HG03135 (cell line): ENCODE results near the gene SPATA32.
A peak's percentile ranks its signal among the peaks of the same experiment; 100 is the strongest.

Experiments
- ATAC-seq: cut with Tn5 transposase; IDR thresholded peaks from one replicate; pipeline ENCODE4 v1.9.1; 2021; ENCODE audit warnings: mild to moderate bottlenecking, moderate library complexity; ENCODE audit not compliant: unreplicated experiment

Gene SPATA32

DNA sequence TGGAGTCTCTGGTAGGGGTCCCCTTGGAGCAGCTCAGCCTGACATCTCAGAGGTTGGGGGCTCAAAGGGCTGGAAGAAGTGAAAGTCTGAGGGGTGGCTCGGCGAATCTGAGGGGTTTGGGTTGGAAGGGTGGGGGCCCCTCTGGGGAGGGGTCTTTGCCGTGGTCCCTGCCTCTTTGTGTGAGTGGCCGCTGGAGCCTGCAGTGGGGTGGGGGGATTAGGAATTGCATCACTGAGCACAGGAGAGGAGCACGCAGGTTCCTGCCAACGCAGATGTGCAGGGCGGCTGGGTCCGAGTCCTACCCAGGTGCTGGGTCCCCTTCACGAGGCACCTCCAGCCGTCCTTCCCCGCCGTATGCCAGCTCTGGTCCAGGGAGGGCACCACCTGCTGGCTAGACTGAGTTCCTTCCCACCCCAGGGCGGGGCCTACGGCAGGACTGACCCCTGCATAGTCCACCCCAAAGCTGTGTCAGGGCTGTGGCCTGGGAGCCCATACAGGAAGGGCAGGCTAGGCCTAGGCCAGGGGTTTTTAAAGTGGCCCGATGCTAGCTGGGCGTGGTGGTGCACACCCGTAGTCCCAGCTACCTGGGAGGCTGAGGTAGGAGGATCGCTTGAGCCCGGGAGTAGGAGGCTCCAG lies 30.3 kb downstream of the SPATA32 start:
- ATAC-seq, result no peak

- ATAC-seq, result no peak
These were observed 31.0 kb downstream of the SPATA32 start for GRCh38 chr17:45230787-45231480.

DNA sequence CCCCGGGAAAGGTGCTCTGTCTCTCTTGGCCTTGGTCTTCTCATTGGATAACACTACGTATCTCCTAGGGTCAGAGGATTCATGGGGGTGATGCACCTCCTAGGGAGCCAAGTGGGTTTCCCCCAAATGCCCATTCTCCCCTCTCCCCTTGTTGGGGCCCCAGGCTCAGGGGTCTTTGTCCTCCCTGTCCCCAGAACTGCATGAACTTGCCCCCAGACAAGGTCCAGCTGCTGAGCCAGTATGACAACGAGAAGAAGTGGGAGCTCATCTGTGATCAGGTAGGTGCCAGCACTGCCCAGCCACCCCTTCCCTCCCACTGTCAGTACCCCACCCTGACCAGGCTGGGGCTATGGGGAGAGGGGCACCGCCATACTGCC lies 31.5 kb downstream of the SPATA32 start:
- ATAC-seq, result no peak

DNA sequence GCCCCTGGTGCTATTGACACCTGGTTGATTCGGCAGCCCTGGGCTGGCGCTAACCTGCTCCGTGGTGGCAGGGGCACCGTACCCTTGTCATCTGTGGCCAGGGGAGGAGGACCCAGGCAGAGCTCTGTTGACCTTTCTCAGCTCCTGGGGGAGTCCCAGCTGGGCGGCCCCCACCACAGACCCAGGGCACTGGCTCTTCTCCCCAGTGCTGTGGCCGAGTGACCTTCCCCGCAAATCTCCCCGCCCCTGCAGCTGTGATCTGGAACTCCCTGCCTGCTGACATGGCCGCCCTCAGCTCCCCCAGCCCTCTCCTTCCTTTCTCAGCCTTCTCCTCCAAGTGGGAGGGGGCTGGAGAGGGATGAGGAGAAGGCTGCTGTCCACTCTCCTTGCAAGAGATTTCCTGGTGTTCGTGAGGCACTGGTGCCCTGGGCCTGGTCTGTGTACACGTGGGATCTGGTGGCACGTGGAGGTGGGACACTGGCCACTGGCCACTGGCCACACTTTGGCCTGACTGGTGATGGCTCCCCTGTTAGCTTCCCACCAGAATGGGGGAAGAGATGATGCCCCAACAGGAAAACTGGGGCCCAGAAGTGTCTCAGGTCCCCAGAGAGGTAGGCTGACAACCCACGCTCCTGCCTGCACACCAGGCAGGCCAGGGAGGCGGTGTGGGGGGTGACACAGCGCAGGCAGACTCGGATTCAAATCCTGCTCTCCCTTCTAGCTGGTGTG lies 32.0 kb downstream of the SPATA32 start:
- no peak for ATAC-seq

- peak; percentile 40 for ATAC-seq
These were observed 32.9 kb downstream of the SPATA32 start for GRCh38 chr17:45228763-45229539.

- no peak for ATAC-seq
These were observed 33.8 kb downstream of the SPATA32 start for GRCh38 chr17:45227926-45228762.

GRCh38 chr17:45227101-45227925 lies 34.6 kb downstream of the SPATA32 start:
- peak; percentile 20 for ATAC-seq

GRCh38 chr17:45226576-45226975 lies 35.3 kb downstream of the SPATA32 start:
- no peak for ATAC-seq

GRCh38 chr17:45225964-45226530 lies 35.8 kb downstream of the SPATA32 start:
- peak; percentile 35 for ATAC-seq

DNA sequence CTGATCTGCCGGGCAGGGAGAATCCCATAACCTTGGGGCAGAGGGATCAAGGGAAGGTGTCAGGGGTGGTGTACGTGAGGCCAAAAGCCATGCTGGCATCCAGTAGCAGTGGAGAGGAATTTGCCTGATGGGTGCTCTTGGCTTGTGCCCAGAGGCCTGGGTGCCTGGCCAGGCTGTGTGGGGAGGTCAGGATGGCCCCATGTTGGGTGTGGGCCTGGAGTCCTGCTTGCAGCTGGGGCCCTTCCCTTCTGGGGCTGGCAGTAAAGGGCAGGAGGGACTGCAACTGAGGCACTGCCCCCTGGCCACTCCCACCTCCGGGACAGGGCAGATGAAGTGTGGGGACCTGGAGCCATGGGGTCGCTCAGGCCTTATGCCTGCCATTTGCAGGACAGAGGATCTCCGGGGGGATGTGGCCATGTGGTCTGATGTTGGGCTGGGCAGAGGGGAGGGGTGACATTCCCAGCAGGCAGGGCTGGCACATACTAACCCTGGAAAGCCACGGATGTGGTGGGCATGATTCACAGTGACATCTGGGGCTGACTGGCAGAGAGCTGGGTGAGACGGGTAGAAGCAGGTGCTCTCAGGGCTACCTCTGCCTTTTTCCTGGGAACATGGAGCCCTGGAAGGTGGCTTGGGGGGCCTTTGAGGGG lies 36.7 kb downstream of the SPATA32 start:
- no peak for ATAC-seq

- no peak for ATAC-seq
These were observed 37.2 kb downstream of the SPATA32 start for GRCh38 chr17:45224671-45225050.

- no peak for ATAC-seq
These were observed 38.1 kb downstream of the SPATA32 start for GRCh38 chr17:45223539-45224528.

DNA sequence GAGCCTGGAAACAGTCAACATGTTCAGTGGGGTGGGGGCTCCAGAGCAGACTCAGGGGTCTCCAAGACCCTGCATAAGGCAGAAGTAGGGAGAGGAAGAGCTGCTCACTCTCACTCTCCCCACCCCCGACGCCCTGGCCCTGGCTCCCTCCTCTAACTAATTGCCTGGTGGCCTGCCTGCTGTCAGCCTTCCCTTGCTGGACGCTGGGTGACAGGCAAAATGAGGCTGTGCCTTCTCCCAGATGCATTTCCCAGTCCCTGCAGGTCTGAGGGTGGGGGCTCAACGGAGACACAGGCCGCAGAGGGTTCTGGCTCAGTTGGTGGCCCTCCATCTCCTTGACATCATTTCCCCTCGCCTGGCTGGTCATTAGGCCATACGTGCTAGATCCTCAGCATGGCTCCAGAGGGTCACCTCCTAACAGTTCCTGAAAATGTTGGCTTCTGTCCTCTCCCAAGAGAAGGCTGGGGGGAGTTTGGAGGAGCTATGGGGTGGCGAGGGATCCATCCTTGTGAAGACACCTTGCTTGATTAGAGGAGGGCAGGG lies 38.8 kb downstream of the SPATA32 start:
- ATAC-seq, result no peak

- no peak for ATAC-seq
These were observed 39.5 kb downstream of the SPATA32 start for GRCh38 chr17:45222289-45222995.

DNA sequence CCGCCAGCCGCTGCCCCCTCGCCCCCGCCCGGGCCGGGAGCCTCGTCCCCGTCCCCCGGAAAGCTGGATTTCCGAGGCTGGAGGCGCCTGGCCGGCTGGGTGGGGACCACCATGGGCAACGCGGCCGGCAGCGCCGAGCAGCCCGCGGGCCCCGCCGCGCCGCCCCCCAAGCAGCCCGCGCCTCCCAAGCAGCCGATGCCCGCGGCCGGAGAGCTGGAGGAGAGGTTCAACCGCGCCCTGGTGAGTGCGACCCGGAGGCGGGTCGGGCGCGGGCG lies 39.9 kb downstream of the SPATA32 start:
- ATAC-seq, result no peak

DNA sequence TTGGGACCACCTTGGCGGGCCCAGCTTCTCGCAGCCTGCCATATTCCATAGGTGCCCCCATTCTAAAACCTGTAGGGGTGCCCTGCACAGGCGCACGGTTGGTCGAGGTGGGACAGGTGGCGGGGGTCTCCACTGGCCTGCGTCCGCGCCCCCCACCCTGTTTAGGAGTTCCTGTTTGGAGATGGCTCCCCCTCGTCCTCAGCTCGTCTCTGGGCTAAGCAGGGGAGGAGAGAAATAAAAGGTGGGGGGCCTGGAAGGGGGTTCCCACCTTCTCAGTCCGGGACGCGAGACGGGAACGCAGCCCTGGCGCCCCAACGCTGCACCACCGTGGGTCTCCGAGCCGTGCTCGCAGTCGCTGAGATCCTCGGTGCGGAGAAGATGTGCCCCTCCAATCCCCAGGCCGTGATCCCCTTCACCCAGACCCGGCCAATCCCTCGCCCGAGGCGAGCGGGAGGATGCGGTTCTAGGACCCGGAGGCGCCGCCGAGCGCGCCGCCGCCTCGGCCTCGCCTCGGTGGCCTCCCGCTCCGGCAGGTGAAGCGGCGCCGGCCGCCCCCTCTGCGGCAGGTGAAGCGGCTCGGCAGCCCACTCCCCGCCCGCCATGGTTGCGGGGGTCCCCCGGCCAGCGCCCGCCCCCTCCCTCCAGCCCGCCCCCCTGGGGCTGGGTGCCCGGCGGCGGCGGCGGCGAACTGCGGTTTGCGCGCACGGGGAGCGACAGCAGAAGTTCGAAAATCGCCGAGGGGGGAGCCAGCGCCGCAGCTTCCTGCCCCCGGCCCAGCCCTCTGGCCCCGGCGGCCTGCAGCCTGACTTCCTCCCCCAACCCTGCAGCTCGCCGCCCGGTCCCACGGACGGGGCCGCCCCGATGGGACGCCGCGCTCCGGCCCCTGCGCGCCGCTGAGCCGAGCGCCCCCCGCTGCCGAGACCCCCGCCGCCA lies 40.5 kb downstream of the SPATA32 start, which contains the start of gene FMNL1:
TSS of gene FMNL1 (plus strand) at position 805 of the 933 bp plus-strand sequence. CDS start 240 bp downstream, outside the sequence.
- no peak for ATAC-seq
